B cell (primary cell): ENCODE results near the gene ARHGAP32.

Experiments used
- EZH2 ChIP-seq: IDR thresholded peaks from 2 replicates; pipeline ENCODE4 v1.6.1; 2012; ENCODE audit warnings: borderline replicate concordance, low read depth, mild to moderate bottlenecking, moderate library complexity, low read length; ENCODE audit not compliant: insufficient read depth, poor library complexity, severe bottlenecking
- TF ChIP-seq, protein P1 (sequence below): fragments of 200-600 bp; IDR thresholded peaks from one replicate; pipeline ENCODE4 v1.8.0; 2022; ENCODE audit warnings: antibody characterized with exemption, mild to moderate bottlenecking

DNA sequence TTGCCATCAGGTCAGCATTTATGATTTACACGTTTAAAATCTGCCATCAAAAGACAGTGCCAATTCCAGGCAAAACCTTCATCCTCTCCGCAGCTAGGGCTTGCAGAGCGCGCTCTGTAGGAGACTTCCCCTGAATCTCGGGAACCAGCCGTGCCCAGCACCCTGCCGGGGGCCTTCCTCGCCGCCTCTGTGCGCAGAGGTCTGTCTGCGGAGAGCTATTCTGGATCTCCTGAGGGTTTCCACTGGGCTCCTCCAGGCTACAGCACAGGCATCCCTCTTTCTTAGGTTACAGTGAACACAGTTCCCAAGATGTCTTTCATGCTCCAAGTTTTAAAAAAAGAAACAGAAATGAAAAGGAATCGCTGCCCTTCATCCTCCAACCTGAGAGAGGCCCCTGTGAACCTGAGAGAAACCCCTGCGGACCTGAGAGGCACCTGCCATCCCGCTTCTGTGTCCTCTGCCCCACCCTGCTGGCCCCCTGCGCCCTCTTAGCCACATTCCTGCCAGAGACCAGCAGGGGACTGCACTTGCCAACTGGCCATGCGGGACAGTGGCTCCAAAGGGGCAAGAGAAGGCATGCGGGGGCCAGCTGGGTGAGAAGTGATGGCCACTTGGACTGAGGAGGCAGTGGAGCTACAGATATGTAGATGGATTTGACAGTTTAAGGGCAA lies 265.6 kb downstream of the ARHGAP32 start:
- TF ChIP-seq, protein P1, sequence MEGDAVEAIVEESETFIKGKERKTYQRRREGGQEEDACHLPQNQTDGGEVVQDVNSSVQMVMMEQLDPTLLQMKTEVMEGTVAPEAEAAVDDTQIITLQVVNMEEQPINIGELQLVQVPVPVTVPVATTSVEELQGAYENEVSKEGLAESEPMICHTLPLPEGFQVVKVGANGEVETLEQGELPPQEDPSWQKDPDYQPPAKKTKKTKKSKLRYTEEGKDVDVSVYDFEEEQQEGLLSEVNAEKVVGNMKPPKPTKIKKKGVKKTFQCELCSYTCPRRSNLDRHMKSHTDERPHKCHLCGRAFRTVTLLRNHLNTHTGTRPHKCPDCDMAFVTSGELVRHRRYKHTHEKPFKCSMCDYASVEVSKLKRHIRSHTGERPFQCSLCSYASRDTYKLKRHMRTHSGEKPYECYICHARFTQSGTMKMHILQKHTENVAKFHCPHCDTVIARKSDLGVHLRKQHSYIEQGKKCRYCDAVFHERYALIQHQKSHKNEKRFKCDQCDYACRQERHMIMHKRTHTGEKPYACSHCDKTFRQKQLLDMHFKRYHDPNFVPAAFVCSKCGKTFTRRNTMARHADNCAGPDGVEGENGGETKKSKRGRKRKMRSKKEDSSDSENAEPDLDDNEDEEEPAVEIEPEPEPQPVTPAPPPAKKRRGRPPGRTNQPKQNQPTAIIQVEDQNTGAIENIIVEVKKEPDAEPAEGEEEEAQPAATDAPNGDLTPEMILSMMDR: no peak
- TF ChIP-seq EZH2: no peak
